ENCODE measurements around the gene FBXO44.

FBXO44 gene

DNA sequence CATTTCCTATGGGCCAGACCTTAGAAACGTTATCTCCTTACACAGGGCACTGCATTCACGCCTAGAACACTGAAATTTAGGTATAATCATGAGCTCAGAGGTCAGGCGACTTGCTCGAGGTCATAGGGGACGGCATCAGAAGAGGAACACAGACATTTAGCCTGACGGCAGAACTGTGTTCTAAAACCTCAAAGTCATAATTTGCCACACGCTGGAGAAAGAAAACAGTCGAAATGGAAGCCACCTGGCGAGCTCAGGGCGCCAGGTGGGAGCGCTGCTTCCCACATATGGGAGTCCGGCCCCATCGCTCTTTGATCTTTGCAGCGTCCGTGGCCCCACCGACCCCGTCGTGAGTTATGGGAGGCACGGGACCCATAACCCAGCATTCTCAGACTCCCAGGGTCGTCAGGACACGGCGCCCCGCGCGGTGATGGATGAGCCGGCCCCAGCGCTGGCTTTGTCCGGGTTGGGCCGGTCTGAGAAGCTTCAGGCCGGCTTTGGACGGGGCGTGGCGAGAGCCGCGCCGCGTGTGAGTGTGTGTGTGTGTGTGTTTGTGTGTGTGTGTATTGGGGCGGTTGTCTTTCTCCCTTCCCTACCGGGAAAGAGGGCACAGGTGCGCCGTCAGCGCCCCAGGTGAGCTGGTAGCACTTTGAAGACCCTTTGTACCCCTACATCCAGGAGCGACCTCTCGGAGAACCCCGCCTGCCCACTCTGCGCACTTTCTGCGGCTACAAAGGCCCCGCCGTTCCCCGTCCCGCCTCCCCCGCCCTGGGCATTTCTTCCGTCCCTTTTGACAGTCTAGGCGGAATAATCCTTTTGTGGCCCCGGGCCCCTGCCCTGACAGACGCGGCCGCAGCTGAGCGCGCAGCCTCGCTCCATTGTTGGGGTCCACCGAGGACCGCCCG is 36.0 kb downstream of the FBXO44 start:
- DNase-seq (ENCODE audit: low read depth in 2 of 2): no peak

DNA sequence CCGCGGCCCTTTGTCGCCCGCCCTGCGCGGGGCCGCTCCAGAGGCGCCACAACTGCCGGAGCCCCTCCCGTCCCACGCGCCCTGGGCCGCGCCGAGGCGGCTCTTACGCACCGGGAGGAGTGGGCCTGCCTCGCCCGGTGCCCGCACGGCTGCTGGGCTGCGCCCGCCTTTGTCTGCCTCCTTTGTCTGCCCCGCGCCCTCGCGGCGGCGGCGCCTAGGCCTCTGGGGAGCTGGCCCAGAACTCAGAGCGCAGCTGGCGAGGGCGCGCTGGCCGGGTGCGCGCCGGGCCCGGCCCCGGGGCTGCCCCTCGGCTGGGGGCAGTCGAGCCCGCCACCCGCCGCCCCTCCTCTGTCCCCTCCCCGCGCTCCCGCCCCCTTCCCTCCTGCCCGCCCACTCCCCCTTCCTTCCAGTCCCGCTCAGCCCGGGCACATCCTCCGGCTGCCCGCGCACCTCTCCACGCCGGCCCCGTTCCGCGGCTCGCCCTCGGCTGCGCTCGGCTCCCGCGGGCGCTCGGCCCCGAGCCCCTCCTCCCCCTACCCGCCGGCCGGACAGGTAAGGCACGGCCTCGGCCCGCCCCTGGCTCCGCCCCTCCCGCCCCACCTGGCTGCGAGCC is 36.7 kb downstream of the FBXO44 start, which contains the start of gene DRAXIN:
DRAXIN (plus strand) TSS at position 409 of the 613 bp plus-strand sequence. CDS start 14,549 bp downstream, outside the sequence.
- no peak for DNase-seq (ENCODE audit: low read depth in 2 of 2)

DNA sequence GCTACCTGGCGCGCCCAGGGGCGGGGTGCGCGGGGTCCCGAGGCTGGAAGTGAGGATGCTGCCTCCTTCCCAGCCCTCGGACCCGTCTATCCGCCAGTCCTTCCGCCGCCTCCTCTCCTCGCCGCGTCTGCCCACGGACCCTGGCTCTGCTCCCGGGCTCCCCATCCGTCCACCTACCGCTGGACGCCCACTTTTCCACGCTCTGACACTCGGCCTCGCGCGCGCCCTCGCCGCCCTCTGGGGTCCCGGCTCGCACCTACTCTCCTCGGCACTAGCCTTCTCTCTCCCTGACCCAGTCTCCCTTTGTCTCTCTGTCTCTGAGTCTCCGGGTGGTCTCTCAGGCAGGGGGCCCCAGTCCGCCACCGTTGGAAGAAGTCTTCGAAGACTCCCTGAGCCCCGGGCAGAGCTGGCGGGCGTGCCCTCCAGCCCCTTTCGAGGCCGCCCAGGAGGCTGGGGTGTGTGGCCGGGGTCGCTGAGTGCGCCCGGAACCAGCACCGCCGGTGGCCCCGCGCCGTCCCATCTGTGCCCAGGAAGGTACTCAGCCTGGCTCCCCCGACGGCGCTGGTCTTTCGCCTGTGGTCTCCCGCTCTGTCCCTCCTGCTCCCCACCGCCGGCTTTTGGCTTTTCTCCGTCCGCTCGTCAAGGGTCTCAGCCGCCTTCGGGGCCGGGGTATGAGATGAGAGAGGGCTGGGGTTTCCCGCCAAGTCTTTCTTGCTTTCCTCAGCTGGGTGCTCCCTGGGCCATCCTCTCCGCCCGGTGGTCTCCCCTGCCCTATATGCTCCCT is 37.4 kb downstream of the FBXO44 start:
- no peak for DNase-seq (ENCODE audit: low read depth in 2 of 2)

DNA sequence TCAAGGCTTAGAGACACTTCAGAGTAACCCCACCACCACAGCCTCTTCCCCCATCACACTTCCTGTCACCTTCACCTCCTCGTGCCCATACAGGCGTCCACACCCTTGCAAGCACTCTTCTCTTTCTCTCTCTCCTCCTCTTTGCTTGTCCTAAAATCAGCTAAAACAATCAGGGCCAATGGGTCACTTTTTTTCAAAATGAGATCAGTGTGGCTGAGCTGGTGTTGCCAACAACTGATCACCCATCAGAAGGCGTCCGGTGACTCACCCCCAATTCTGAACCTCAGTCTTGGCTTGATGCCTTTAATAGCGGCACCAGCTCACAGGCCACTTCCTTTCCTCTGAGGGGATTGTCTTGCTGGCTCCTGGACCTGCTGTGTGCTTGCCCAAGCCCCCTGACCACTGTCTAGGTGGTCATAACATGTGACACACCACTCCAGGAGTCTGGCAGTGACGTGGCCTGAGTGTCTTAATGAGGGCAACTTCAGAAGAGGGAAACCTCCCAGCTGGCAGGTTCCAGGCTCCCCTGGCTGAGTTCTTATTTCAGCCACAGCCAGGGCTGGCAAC is 38.4 kb downstream of the FBXO44 start:
- peak; percentile 14 to 33 for DNase-seq (ENCODE audit: low read depth in 2 of 2)

DNA sequence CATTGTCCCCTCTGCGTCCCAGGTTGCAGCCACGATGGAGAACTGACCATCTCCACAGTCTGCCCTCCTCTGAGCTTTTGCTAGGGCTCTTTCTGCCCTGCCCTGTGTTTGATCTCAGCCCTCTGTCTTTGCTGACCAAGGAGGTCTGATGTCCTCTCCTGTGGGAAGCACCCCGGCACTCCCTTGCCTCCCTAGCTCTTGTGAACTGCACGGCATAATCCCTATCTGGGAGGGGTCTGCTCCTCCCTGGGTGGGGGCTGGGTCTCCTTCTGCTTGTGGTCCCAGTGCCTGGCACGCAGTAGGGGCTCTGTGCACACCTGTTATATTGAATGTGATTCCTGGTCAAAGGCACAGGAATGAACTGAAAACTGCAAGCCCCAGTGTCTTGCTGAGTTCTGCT is 39.2 kb downstream of the FBXO44 start:
- DNase-seq (ENCODE audit: low read depth in 2 of 2): no peak

DNA sequence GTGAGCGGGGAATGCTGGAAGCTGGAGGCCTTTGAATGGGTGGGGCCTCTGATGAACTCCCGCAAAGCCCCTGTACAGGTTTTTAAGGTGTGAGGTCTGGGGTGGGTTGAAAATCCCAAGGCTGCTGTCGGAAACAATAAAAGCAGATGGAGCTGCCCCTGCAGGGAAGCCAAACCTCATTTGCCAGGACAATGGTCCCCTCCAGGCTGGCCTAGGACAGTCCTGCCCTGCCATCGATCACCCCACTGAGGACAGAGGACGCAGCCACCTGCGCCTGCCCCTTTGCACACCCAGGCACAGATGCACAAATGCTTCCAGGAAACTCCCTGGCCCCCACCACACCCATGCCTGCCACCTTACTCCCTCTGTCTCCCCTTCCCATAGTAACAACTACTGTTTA is 41.2 kb downstream of the FBXO44 start:
- DNase-seq (ENCODE audit: low read depth in 2 of 2): no peak

DNA sequence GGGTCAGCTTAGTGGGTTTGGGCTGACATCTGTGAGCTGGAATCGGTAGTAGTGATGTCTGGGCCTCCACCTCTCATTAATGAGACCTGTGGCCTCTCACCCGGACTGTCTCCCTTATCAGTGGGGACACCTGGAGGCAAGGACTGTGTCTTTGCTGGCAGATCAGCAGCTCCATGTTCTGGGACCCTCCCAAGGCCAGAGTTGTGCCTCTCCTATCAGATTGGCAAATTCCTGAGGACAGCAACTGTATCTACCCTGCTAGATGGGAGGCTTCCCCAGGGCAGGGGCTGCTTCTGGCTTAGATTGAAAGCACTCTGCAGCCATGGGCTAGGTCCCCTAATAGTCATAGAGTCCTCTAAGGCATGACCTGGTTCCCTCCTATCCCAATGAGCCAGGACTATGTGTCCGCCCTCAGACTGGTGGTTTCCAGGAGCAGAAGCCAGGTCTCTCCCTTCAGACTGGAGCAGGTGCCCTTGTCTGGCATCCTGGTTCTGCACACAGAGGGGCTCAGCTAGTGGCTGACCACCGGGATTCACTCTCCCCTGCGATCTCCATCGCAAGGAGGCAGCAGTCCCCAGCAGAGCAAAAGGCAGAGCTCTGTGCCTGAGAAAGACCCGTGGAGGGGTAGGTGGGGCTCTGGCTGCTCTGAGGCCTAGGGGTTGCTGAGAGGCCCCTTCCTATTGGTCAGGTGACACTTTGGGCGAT is 42.7 kb downstream of the FBXO44 start:
- no peak for DNase-seq (ENCODE audit: low read depth in 2 of 2)

DNA sequence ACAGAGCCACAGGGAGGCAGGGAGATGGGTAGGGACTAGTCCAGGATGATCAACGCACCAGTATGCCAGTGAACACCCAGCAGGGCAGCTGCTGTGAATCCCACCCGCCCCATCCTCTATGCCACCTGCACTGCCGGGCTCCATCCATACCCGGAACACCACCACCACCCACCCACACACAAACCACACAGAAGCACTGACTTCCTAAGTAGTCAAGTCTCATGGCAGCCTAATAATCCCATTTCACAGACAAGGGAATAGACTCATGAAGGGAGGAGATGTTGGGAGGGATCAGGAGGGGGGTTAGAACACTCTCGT is 43.2 kb downstream of the FBXO44 start:
- no peak for DNase-seq (ENCODE audit: low read depth in 2 of 2)

DNA sequence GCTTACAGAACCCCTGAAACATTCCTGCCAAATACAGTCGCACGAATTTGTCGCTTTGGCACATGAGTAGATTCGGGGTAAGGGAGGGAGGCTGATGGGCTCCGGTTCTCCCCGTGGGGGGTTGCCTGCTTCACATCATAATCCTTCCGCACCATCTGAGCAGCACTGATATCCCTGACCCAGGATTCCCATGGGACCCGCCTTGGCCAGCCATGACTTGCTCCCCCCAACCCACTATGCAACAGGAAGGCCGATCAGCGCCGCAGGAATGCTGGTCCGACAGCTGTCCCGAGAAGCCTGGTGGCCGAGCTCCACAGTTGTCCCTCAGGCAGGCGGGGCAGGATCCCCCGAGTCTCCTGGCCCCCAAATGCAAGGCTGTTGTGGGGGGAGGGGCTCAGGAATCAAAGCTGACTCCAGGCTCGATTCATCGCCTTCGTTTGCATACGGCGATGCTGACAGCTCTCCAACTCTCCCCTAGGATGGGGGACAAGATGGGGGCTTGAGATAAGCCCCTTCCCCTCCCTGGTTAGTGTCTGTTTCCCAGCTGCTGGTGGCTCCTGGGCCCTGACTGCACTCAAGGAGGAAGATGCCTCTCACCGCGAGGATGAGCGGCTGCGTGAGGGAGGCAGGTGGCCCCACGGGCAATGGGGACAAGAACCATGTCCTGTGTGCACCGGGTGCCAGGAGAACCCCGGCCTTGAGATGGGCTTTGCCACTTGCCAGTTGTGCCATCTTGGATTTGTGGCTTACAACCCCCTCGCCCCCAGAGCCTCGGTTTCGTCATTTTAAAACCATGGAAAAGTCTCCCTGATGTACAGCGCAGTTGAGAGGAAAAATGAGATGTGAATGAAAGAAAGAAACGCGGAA is 46.2 kb downstream of the FBXO44 start:
- DNase-seq (ENCODE audit: low read depth in 2 of 2): no peak

DNA sequence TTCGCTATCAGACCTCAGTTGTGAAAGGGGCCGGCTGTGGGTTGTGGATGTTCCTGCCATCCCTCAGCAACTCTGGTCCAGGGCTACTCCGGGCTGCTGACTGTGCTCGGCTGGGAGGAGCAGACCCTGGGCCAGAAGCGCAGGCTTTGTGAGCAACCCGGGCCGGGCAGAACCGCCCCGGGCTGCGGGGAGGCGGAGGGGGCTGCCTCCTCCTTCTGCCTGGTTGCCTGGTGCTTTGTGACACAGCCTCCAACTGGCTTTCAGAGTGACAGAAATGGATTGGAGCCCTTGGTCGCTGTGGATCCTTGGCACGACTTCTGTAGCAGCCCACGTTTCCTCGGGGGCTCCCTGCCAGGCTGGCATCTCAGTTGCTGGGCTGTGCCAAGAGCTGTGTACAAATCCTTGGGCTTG is 46.9 kb downstream of the FBXO44 start:
- no peak for DNase-seq (ENCODE audit: low read depth in 2 of 2)

DNA sequence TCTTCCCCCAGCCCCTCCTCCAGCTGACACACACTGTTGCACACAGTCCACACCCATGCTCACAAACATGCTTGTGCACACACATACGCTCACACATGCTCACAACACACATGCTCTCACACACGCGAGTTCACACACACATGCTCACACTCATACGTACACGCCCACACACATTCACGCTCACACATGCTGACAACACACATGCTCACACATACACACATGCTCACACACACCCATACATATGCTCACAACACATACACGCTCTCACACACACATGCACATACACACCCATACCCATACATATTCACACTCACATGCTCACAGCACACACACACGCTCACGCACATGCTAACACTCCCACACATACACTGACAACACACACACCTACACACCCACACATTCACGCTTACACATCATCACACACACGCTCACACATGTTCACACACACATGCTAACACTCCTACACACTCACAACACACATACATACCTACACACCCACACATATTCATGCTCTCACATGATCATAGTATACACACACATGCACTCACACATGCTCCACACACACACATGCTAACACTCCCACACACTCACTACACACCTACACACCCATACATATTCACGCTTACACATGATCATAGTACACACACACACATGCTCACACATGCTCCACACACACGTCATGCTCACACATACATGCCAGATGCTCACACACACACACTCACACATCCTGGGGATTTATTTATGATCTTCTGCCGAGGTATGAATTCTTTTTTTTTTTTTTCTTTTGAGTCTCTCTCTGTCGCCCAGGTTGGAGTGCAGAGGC is 47.5 kb downstream of the FBXO44 start:
- DNase-seq (ENCODE audit: low read depth in 2 of 2): no peak

DNA sequence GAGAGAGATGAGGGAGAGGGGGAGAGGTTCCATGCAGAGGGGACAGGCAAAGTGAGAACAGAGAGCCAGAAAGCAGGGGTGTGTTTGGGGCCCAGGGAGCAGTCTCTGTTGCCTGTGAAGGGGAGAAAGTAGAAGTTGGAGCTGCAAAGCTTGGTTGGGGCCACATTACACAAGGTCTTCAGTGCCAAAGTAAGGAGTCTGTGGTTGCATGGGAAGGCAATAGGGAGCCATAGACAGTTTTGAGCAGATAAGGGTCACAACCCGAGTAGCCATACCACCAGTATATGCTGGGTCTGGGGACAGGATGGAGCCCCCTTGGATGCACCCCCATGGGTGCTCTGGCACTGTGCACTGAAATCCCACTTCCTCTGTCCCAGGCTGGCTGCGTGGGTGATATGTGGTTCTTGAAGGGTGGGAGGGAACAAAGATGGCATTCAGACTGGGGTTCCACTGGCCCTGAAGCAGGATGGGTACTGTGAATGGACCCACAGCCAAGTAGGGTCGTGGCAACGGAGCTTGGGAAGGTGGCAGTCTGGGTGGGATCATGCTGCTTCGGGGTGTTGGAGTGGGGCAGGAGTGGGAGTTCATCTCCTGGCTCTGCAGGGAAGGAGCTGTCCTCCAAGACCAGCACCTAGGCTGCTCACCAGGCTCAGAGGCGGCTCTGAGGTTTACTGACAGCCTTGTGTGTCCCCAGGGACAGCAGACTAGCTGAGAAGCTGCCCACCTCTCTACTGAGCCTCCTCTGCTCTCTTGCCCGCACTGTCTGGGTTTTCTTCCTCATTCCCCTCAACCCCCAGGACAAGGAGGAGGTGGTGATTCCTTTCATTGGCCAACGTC is 48.9 kb downstream of the FBXO44 start:
- no peak for DNase-seq (ENCODE audit: low read depth in 2 of 2)

DNA sequence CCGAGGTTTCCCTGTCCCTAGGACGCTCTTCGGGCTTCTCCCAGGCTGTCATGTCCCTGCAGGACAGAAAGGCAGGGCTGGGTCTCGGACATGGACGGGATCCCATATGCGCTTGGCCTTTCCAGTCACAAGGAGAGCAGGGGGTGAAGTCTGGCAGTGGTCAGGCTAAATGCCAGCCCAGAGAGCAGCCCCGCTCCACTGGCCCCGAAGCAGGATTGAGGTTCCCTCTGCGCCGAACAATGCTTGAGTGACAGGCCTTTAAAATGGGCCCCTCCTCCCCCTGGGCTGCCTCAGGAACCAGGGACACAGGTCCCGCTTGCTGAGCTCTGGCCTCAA is 49.5 kb downstream of the FBXO44 start:
- no peak for DNase-seq (ENCODE audit: low read depth in 2 of 2)

DNA sequence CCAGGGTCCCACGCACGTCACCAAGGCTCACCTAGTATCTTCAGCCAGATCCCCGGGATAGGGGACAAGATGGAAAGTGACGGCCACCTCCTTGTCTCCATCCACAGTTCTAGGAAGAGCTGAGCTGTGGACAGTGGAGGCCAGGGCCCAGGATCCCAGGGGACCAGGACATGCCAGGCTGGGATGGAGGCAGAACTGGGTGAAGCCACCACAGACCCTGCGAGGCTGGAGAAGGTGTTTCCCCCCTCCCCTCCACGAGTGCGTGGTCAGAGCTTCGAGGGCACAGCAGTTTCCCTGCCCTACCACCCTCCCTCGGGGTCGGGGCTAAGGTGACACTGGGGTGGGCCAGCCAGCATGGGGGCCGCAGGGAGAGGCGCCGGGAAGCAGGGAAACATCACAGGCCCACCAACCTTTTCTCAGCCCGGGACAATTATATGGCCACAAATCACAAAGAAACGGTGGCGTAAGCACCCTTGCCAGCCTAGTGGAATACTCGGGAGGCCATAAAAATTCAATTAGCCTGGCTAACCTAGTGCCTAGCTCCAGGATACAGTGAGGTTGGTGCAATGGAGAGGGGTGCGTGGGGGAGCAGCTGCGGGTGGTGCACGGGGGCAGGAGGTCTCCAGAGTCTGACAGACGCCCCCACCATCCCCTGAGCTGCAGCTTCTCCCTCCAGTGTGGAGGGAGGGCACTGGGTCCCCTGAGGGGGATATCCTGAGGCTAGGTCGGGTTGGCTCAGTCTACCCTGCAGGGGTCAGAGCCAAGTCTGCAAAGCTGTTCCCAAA is 50.2 kb downstream of the FBXO44 start:
- no peak for DNase-seq (ENCODE audit: low read depth in 2 of 2)

DNA sequence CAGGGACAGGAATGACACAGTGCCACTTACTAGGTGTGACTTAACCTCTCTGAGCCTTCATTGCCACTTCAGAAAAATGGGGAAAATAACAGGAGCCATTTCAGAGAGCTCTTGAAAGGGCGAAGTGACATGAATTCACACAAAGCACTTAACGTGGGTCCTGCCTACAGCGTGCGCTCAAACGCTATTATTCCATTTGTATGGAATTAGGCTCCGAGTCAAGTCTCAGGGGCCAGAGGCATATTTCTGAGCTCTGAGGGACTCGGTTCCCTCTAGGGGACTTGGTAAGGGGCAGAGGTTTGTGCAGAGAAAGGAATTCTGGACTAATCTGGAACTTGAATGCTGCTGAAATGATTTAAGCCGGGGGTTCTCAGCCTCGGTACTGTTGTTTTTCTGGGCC is 50.9 kb downstream of the FBXO44 start:
- no peak for DNase-seq (ENCODE audit: low read depth in 2 of 2)

DNA sequence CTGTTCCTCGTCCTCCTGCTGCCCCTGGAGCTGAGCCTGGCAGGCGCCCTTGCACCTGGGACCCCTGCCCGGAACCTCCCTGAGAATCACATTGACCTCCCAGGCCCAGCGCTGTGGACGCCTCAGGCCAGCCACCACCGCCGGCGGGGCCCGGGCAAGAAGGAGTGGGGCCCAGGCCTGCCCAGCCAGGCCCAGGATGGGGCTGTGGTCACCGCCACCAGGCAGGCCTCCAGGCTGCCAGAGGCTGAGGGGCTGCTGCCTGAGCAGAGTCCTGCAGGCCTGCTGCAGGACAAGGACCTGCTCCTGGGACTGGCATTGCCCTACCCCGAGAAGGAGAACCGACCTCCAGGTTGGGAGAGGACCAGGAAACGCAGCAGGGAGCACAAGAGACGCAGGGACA is 51.6 kb downstream of the FBXO44 start:
- DNase-seq (ENCODE audit: low read depth in 2 of 2): no peak

DNA sequence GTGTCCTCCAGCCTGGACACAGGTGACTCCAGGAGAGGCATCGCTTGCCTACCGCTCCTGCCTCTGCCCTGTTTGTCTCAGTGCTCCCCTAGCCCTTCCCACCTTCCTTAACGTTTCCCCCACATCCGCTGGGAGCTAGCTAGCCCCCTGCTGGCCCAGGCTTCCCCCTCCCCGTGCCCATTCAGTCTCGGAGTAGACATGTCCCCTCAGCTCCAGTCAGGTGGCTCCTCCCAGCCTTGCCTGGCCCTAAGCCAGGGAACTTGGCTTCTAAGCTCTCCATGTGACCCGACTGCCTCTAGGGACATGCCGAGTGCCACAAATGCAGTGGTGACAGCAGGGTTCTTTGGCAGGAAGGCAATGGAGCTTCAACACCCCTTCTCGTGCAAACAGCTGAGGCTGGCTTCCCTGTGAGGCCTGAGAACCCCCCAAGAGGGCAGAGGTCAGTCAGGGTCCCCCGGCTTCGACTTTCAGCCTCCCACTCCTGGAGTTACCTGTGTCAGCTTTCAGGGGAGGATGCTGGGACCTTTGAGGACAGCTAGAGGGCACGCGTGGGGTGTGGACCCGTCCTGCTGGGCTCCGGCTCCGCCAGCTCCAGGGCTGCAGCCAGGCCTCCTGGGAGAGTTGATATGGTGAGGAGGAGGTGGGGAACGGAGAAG is 53.1 kb downstream of the FBXO44 start:
- DNase-seq (ENCODE audit: low read depth in 2 of 2): no peak

Measured in activated CD8-positive, alpha-beta memory T cell treated with anti-CD3 and anti-CD28 coated beads for 4 hours (primary cell).